Endothelial cell of umbilical vein (primary cell): ENCODE measurements around the gene KIN. TPM values are rescaled to one million over a fixed set of nuclear protein-coding genes. Genes with fewer than 3 reads are reported as not detected.

Experiments
- BruUV-seq: library from RNA; stranded (reverse); fragments of 400-500 nt; replicated peaks from 2 replicates; lab custom pipeline; 2021; lab: Mats Ljungman, UMichigan
- CTCF ChIA-PET: fragments of 300-600, 350-600 bp; sonication (Branson Sonifier 250); formaldehyde crosslinking; loops from one replicate; lab custom pipeline; 2021; ENCODE audit warnings: antibody characterized with exemption, inconsistent platforms; lab: Charles Lee
- POLR2A ChIA-PET: fragments of 300-600, 350-600 bp; sonication (Branson Sonifier 250); formaldehyde crosslinking; loops from one replicate; lab custom pipeline; 2021; ENCODE audit warnings: antibody characterized with exemption, inconsistent platforms; lab: Charles Lee
- DNase-seq: peaks from one replicate; pipeline ENCODE4 v3.0.0-alpha.2; 2011; ENCODE audit warnings: low read depth, low spot score
- FAIRE-seq: peaks from 2 replicates; lab custom pipeline; 2011; peaks lifted over from hg19 to GRCh38; lab: Jason Lieb, UNC
- H2AFZ ChIP-seq: 2 replicates; pipeline ENCODE4 v1.6.0; 2012; ENCODE audit warnings: low read depth, low read length, control low read depth, inconsistent platforms
- H3K27ac ChIP-seq: 2 replicates; pipeline ENCODE4 v1.5.1; 2011; ENCODE audit warnings: low read depth, mild to moderate bottlenecking, control low read depth, low read length, moderate library complexity; ENCODE audit not compliant: insufficient read depth
- H3K27me3 ChIP-seq, 2 experiments: 2 replicates each; pipeline versions ENCODE4 v1.6.0 to v1.6.1; 2011; ENCODE audit warnings: low read length in 2 of 2, mixed read lengths in 1 of 2; ENCODE audit not compliant: control insufficient read depth in 2 of 2, insufficient read depth in 2 of 2
- H3K36me3 ChIP-seq, 2 experiments: 2 replicates in 1 of 2; 3 replicates in 1 of 2; pipeline ENCODE4 v1.5.1; 2011; ENCODE audit warnings: low read length in 2 of 2, mild to moderate bottlenecking in 1 of 2, moderate library complexity in 1 of 2; ENCODE audit not compliant: control insufficient read depth in 2 of 2, insufficient read depth in 2 of 2; ENCODE audit errors: extremely low read depth in 1 of 2
- H3K4me1 ChIP-seq: 3 replicates; pipeline ENCODE4 v1.5.1; 2011; ENCODE audit warnings: mild to moderate bottlenecking, low read length; ENCODE audit not compliant: control insufficient read depth, insufficient read depth; ENCODE audit errors: extremely low read depth
- H3K4me2 ChIP-seq: 2 replicates; pipeline ENCODE4 v1.6.1; 2011; ENCODE audit warnings: low read length, control low read depth, mixed read lengths; ENCODE audit not compliant: insufficient read depth
- H3K4me3 ChIP-seq, 3 experiments: fragments of 200-600 bp in 1 of 3; sonication (generic), shearing (Covaris generic) in 1 of 3; replicated peaks in 1 of 3; 2 replicates each; pipeline ENCODE4 v1.5.1; 2011 to 2016; ENCODE audit warnings: control low read depth in 3 of 3, low read length in 3 of 3, mild to moderate bottlenecking in 2 of 3, inconsistent platforms in 1 of 3, low read depth in 1 of 3, moderate library complexity in 1 of 3; ENCODE audit not compliant: insufficient read depth in 1 of 3
- H3K79me2 ChIP-seq: 2 replicates; pipeline ENCODE4 v1.6.0; 2012; ENCODE audit warnings: low read length, inconsistent platforms; ENCODE audit not compliant: control insufficient read depth, insufficient read depth
- H3K9ac ChIP-seq: replicated peaks from 2 replicates; pipeline ENCODE3; 2011; ENCODE audit warnings: low read length, control low read depth; ENCODE audit not compliant: insufficient read depth; ENCODE audit errors: extremely low read depth
- H3K9me1 ChIP-seq: replicated peaks from 3 replicates; pipeline ENCODE4 v1.6.0; 2011; ENCODE audit warnings: mild to moderate bottlenecking, low read length; ENCODE audit not compliant: control insufficient read depth, insufficient read depth; ENCODE audit errors: extremely low read depth
- H3K9me3 ChIP-seq: replicated peaks from 2 replicates; pipeline ENCODE4 v1.5.1; 2012; ENCODE audit warnings: low read length, inconsistent platforms; ENCODE audit not compliant: control insufficient read depth, insufficient read depth
- H4K20me1 ChIP-seq: replicated peaks from 2 replicates; pipeline ENCODE3; 2011; ENCODE audit warnings: mild to moderate bottlenecking, low read length; ENCODE audit not compliant: control insufficient read depth, insufficient read depth; ENCODE audit errors: extremely low read depth
- EZH2 ChIP-seq: IDR thresholded peaks from 2 replicates; pipeline ENCODE4 v1.6.1; 2012; ENCODE audit warnings: borderline replicate concordance, low read depth, mild to moderate bottlenecking, moderate library complexity, low read length, inconsistent platforms; ENCODE audit not compliant: severe bottlenecking
- FOS ChIP-seq: IDR thresholded peaks from 2 replicates; pipeline ENCODE4 v1.6.1; 2011; ENCODE audit warnings: mild to moderate bottlenecking, low read length, moderate library complexity, borderline replicate concordance; ENCODE audit not compliant: insufficient read depth
- GATA2 ChIP-seq: IDR thresholded peaks from 2 replicates; pipeline ENCODE4 v1.7.0; 2011; ENCODE audit warnings: low read depth, mild to moderate bottlenecking, moderate library complexity, mixed read lengths, low read length; ENCODE audit not compliant: insufficient read length, insufficient read depth
- JUN ChIP-seq: IDR thresholded peaks from 2 replicates; pipeline ENCODE4 v1.6.1; 2011; ENCODE audit warnings: borderline replicate concordance, low read depth; ENCODE audit not compliant: insufficient read length, insufficient read depth
- MYC ChIP-seq: IDR thresholded peaks from one replicate; pipeline ENCODE4 v1.6.1; 2011; ENCODE audit warnings: mild to moderate bottlenecking, low read depth, low read length
- POLR2A ChIP-seq: IDR thresholded peaks from 2 replicates; pipeline ENCODE4 v1.6.1; 2012; ENCODE audit warnings: low read depth, mild to moderate bottlenecking, control low read depth, low read length
- POLR2AphosphoS5 ChIP-seq: IDR thresholded peaks from 2 replicates; pipeline ENCODE4 v1.6.1; 2012; ENCODE audit warnings: low read depth, mild to moderate bottlenecking, control low read depth, low read length, moderate library complexity; ENCODE audit not compliant: insufficient read depth
- dilution Hi-C: fragments of 300-500 bp; cut with MboI; formaldehyde crosslinking; loops from one replicate; pipeline ENCODE4 v1.15.0; 2019; ENCODE audit warnings: low sequenced_read_pairs; ENCODE audit not compliant: extremely low pct_ligation_motif_present
- intact Hi-C: fragments of 100-400 bp; cut with micrococcal nuclease; formaldehyde crosslinking; loops from one replicate; pipeline ENCODE4 v1.10.0; 2022
- polyA plus RNA-seq, 4 experiments: library from polyadenylated mRNA; depleted of rRNA in 3 of 4; stranded (reverse) in 3 of 4; unstranded in 1 of 4; fragments of >200 nt; gene quantifications; 2 replicates each; pipeline versions ENCODE4 v1.2.1 to v1.2.3, GENCODE V29; 2011 to 2012; ENCODE audit warnings: missing spikeins in 1 of 4
- total RNA-seq: library from RNA; stranded (reverse); gene quantifications from 2 replicates; pipeline ENCODE4 v1.2.3, GENCODE V29; 2021
- TF ChIP-seq, protein P1 (sequence below): IDR thresholded peaks from 2 replicates; pipeline ENCODE4 v1.6.1; 2011; ENCODE audit not compliant: insufficient read depth, insufficient read length
- TF ChIP-seq, protein P2 (sequence below), 2 donors: IDR thresholded peaks; 1 replicate in 1 of 2; 2 replicates in 1 of 2; pipeline ENCODE4 v1.5.1; 2011; ENCODE audit warnings: low read length in 2 of 2, mild to moderate bottlenecking in 2 of 2, moderate library complexity in 2 of 2, control low read depth in 1 of 2, inconsistent platforms in 1 of 2, low read depth in 1 of 2; ENCODE audit not compliant: insufficient read depth in 1 of 2; ENCODE audit errors: extremely low read depth in 1 of 2

Gene KIN
- total and polyA plus RNA-seq, 2 donors (not counting 3 experiments of a cell fraction or from before 2014, with no cell fraction given), result 2.6 to 14.4 TPM

DNA sequence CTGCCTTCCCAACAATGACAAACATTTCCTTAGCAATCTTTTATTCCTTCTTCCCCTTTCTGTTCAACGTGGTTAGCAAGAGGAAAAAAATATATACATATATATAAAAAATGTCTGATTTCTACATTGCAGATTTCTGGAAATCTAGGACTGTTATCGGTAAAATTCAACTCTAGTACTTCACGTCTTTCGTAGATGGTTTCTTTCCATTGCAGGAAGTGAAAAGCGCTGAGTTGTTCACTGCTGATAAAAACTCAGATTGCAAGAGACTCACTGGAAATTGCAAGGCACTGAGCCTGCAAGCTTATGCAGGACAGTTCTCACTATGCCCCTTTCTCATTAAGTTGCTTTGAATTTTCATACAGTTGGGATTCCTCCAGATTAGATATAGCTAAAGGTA lies 23.9 kb downstream of the KIN start:
- peaks cover 5 to 11% of the 10 kb centered on the region in 2 experiments for H3K36me3 ChIP-seq
- intact Hi-C loops, result no loop called here

More for the DNA sequence above, 23.9 kb downstream of the KIN start:
- Histone ChIP-seq H3K4me1 (peaks cover 4% of the 10 kb centered on the region), H3K4me3 (no peak overlapping the region), H3K27ac (no peak overlapping the region), H2AFZ (no peak overlapping the region), H3K27me3 (no peaks in the 10 kb centered on the region), H4K20me1 (no peaks in the 10 kb centered on the region), H3K9me1 (no peaks in the 10 kb centered on the region), H3K4me2 (no peak overlapping the region), H3K9ac (no peak overlapping the region), H3K9me3 (no peaks in the 10 kb centered on the region), H3K79me2 (no peaks in the 10 kb centered on the region)
- dilution Hi-C loops, result no loop called here
- TF ChIP-seq, protein P1, sequence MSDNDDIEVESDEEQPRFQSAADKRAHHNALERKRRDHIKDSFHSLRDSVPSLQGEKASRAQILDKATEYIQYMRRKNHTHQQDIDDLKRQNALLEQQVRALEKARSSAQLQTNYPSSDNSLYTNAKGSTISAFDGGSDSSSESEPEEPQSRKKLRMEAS, result no peak
- TF ChIP-seq, protein P2, sequence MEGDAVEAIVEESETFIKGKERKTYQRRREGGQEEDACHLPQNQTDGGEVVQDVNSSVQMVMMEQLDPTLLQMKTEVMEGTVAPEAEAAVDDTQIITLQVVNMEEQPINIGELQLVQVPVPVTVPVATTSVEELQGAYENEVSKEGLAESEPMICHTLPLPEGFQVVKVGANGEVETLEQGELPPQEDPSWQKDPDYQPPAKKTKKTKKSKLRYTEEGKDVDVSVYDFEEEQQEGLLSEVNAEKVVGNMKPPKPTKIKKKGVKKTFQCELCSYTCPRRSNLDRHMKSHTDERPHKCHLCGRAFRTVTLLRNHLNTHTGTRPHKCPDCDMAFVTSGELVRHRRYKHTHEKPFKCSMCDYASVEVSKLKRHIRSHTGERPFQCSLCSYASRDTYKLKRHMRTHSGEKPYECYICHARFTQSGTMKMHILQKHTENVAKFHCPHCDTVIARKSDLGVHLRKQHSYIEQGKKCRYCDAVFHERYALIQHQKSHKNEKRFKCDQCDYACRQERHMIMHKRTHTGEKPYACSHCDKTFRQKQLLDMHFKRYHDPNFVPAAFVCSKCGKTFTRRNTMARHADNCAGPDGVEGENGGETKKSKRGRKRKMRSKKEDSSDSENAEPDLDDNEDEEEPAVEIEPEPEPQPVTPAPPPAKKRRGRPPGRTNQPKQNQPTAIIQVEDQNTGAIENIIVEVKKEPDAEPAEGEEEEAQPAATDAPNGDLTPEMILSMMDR (IDR thresholded peaks at IDR 0.05; ENCODE audit: extremely low read depth in 1 of 2, insufficient read depth in 1 of 2, low read depth in 1 of 2, low read length in 2 of 2), result no peak
- TF ChIP-seq GATA2 (no peak), FOS (no peak), EZH2 (no peak), POLR2AphosphoS5 (no peak), POLR2A (no peak), MYC (no peak), JUN (no peak)
- ChIA-PET POLR2A (no interaction called here), CTCF (no interaction called here)
- no TSS peak for BruUV-seq
- FAIRE-seq (no peak), DNase-seq (peak; percentile 55)
